NCI-H1048 (cell line): ENCODE measurements around the gene PHF3.
A peak's percentile ranks its signal among the peaks of the same experiment; 100 is the strongest.

Source experiments
- DNase-seq: peaks from one replicate; lab custom pipeline; 2025; lab: John Stamatoyannopoulos, UW

The PHF3 gene, protein sequence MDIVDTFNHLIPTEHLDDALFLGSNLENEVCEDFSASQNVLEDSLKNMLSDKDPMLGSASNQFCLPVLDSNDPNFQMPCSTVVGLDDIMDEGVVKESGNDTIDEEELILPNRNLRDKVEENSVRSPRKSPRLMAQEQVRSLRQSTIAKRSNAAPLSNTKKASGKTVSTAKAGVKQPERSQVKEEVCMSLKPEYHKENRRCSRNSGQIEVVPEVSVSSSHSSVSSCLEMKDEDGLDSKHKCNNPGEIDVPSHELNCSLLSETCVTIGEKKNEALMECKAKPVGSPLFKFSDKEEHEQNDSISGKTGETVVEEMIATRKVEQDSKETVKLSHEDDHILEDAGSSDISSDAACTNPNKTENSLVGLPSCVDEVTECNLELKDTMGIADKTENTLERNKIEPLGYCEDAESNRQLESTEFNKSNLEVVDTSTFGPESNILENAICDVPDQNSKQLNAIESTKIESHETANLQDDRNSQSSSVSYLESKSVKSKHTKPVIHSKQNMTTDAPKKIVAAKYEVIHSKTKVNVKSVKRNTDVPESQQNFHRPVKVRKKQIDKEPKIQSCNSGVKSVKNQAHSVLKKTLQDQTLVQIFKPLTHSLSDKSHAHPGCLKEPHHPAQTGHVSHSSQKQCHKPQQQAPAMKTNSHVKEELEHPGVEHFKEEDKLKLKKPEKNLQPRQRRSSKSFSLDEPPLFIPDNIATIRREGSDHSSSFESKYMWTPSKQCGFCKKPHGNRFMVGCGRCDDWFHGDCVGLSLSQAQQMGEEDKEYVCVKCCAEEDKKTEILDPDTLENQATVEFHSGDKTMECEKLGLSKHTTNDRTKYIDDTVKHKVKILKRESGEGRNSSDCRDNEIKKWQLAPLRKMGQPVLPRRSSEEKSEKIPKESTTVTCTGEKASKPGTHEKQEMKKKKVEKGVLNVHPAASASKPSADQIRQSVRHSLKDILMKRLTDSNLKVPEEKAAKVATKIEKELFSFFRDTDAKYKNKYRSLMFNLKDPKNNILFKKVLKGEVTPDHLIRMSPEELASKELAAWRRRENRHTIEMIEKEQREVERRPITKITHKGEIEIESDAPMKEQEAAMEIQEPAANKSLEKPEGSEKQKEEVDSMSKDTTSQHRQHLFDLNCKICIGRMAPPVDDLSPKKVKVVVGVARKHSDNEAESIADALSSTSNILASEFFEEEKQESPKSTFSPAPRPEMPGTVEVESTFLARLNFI (N-terminal part only)

DNA sequence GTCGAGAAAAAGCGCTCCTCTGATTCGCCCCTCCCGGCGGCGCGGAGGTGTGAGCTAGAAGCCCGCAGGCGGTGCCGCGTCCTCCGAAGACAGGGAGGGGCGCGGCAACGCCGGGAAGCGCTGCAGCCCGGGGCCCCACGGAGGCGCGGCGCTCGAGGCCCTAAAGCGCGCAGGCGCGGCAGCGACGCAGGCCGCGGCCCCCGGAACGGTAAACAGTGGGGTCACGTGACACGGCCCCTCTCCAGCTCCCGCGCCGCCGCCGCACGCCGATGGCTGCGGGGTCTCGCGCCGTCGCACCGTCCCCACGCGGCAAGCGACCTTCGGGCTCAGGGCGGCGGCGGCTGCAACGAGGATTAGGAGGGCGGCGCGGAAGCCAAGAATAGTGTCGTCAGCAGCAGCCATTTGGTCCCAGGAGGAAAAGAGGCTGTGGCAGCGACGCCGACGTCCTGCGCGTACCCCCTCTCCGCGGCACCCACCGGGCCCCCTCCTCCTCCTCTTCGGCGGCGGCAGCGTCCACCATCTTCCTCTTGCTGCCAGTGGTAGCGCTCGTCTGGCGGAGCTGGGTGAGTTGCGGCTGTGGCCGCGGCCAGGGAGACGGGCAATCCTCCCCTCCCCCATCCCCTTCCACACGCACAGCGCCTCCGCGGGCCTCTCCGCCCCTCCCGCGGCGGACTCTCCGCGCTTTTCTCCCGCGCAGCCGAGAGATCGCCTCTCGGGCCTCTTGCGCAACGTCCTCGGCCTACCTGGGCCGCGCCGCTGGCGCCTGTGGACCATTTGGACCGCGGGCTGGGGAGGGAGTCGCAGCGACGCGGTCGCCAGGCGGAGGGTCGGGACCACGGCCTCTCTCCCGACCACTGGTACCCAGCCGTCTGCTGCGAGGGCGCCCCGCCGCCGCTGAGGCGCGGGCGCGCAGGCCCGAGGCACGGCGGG lies at the start of gene PHF3:
PHF3 (plus strand) TSS at position 215 of the 930 bp plus-strand sequence. CDS start 10,750 bp downstream, outside the sequence.
- peak; percentile 79 for DNase-seq

DNA sequence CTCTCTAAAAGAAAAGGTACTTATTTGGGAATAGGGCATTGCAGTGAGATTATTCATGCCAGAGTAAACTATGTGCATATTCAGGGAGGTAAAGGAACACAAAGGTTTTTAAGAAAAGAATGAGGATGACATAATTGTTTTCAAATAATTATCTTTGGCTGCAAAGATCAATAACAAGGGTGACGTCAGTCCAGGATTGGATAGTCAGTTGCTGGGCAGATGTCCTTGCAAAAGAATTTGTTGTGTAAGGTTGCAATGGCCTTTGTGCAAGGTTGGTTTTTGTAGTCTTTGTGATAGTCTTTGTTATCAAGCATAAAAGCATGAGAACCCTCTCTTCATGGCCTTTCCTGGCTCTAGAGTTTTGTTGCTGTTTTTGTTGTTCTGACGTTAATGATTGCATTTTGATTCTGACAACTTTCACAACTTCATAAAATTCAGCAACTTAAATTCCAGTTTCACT lies 45.6 kb upstream of the PHF3 start:
- no peak for DNase-seq

DNA sequence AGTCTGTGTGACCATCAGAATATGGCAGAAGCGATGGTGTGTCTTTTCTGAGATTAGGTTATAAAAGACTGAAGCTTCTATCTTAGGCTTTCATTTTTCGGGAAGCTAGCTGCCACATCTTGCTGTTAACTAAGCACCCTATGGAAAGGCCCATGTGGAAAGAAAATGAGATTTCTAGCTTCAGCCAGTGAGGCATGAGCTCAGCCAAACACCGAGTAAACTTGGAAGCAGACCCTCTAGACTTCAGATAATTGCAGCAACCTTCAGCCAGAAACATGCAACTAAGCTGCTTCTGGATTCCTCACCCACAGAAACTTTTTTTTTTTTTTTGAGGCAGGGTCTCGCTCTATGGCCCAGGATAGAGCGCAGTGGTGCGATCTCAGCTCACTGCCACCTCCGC lies 42.7 kb upstream of the PHF3 start:
- DNase-seq = no peak

DNA sequence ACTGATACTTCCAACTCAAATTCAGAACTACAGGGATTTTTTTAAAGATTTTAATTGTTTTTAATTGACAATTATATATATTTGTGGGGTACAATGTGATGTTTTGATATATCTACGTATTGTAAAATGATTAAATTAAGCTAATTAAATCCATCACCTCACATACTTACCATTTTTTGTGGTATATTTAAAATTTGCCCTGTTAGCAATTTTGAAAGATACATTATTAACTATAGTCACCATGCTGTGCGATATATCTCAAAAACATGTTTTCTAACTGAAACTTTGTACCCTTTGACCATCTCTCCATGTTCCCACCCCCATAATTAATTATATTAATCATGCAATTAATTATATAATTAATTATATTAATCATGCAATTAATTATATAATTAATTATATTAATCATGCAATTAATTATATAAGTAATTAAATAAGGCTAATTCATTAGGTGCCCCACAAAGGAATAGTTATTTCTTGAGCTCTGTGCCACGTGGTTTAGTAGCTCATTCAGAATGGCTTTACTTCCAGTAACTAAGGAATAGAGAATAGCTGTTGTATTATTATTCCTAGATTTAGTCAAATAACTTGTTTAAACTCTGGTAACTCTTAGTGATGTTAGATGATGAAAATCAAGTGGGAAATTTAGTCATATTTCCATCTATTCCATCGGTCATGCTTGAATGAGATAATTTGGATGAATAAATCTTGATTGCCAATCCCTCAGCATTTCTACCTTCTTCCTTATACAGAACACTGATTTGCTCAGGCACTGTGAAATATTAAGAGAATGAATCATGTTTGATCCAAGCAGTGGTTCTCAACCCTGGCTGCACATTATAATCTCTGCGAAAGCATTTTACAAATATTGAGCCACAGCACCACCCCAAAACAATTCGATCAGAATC lies 38.2 kb upstream of the PHF3 start:
- DNase-seq = no peak

DNA sequence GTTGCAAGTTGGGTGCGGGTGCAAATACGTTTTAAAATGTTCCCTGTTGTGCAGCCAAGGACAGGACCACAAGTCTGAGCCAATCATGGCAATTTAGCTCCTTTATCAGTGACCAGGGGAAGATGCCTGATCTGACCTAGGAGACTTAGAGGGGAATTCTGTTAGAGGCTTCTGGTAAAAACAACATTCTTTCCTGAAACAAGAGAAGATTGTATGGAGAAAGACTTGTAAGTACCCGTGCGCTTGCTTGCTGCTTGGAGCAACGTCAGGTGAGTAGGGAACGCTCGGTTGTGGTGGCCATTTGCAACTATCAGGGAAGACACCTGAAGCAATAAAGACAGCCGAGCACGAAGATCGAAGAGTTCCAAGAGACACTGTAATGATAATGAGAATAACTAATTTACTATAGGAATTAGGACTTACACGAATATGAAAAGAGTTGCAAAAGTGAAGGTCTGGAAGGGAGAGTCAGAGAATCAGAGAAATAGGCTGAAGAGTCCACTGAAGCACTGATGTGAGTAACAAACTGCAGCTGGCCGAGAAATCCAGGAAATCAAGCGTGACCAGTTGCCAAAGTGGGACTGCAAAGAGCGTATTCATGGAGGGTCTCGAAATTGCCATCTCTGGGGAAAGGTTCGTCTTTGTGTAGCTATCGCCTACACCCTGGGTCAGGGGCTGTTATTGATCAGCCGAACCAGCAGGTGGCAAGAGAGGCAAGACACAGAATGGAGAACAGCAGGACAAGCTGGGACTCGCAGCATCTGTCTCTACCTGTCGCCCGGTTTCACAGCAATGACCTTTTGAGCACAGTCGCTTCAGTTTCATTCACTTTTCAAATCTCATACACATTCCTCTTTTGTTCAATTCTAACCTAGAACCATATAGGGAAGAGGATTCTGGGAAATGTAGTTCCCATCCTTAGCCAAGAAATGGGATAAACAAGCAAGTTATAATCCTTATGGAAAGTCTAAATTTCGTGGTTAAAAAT lies 37.3 kb upstream of the PHF3 start:
- DNase-seq = peak; percentile 42

DNA sequence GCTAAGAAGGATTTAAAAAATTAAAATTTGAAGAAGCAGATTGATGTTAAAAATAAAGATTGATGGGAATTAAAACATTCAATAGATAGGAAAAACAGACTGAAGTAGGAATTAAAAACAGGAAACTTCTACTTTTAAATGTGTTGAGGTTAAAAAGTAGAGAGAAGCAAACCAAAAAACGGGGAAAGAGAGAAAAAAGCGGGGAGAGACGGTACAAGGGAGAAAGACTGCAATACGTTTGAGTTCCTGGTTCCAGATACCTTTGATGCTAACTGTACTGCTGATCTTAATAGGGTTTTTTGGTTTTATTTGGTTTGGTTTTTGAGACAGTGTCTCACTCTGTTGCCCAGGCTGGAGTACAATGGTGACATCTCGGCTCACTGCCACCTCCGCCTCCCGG lies 36.4 kb upstream of the PHF3 start:
- DNase-seq = no peak

DNA sequence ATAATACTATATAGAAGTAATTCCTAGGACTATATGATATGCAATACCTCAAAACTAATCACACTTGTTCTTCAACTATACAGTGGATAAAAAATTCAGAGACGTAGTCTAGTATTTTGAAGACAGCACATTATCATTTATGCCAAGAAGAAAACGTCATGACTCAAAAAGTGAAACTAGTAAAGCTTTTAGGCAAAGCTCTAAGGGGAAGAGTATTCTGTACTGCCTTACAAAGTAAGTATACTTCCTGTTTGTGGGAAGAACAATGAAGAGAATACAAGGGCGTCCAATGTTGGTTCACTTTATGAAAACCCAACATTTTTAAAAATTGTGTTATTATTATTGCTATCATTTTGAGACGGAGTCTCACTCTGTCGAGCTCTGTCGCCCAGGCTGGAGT lies 35.5 kb upstream of the PHF3 start:
- no peak for DNase-seq

DNA sequence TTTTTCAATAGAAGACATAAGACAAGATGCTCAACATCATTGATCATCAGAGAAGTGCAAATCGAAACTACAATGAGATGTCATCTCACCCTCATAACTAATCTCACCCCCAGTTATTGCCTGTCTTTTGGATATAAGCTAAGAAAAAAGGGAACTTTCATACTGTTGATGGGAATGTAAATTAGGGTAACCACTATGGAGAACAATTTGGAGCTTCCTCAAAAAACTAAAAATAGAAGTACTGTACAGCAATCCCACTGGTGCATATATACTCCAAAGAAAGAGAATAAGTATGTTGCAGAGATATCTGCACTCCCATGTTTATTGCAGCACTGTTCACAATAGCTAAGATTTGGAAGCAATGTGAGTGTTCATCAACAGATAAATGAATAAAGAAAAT lies 26.4 kb upstream of the PHF3 start:
- DNase-seq = no peak

DNA sequence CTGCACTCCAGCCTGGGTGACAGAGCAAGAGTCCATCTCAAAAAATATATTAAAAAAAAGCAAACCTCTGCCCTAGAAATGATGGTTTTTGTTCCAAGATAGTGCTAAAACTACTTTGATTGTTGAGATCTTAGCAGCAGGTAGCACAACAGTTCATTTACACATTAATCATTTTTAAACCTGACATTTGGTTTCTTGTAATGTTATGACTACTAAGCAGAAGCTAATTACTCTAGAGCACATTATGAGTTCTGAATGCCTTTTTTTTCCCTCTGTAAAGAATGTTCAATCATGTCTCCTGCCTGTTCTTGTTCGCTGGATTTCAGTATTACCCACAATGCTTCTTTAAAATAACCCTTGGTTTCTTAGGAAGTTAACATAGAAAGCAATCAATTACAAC lies 24.7 kb upstream of the PHF3 start:
- no peak for DNase-seq

DNA sequence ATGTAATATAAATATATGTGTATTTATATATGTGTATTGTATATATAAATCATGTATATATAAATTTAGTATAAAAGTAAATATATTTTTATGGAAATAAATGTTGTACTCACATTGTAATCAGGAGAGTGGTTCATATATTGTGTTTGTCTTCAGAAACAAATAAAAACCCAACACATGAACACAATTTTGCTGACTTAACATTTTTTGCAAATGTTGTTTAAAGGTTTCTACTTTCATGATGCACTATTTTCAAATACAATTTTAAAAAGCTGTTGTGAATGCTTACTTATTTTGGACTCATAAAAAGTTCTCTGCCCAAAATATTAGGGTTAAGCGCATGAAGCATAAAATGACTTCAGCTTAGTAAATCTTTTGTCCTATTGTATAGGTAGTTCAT lies 24.0 kb upstream of the PHF3 start:
- no peak for DNase-seq

DNA sequence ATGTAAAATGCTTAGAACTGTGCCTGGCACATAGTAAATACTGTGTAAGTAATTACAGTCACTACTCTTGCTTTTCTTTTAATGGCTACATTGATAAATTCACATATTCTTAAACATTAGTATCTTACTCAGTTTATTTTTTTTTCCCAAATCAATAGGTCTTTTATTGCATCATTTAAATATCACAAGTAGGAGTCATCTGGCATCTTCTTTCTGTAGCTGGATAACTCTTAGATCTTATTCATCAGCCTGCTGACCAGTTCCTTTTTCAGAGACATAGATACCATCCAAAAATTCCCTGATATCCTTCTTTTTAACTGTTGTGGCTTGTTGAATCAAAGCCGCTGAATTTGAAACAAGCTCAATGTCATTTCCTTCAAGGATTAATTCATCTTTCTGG lies 20.0 kb upstream of the PHF3 start:
- no peak for DNase-seq

DNA sequence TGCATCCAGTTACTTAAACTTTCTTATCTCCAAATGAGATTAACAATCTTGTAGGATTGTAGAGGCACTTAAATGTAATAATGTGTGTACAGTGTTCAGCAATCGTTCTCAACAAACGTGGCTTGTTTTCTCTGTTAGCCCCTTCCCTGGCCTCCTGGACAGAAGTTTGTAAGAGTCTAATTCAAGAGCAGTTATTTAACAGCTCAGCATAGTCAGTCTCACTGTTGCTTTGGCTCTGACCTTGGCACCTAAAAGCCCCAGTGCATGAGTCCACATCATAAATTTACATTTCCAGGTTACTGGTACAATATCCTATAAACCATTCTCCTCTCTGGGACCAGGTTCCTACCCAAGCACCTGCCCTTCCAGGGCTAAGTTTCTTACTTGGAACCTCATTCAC lies 11.5 kb upstream of the PHF3 start:
- no peak for DNase-seq

DNA sequence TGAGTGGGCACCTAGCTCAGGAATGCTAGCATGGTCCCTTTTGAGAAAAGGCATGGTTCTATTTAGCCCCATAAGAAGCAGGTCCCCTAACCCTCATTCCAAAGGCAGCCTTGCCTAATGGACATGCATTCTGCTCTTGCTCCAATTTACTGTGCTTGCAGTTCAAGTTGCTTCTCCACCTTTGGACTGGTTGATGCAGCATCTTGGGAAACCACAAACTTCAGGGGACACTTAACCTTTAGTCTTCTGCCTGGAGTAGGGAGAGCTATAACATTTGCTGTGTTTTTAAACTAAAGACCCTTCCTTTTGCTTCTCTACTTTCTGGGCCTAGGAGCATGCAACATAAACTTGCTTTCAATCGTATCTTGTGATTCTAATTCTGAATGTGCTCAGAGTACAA lies 5.1 kb upstream of the PHF3 start:
- DNase-seq = no peak

DNA sequence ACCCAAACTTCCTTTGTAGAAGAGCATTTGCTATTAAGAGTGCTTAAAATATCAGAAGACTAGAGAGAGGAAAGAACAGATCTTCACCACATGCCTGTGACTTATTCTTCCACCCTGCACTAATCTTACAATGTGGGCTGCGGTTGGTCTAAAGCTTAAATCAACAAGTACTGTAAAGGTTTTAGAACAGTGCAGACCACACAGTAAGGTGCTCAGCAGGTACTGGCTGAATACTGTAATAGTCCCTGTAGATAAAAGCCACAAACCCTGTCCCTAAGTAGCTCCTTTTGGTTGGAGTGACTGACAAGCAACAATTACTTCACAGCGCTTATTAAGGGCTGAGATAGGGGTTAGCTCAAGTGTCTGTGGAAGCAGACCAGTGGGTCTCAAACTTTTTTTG lies 972 bp upstream of the PHF3 start:
- no peak for DNase-seq

DNA sequence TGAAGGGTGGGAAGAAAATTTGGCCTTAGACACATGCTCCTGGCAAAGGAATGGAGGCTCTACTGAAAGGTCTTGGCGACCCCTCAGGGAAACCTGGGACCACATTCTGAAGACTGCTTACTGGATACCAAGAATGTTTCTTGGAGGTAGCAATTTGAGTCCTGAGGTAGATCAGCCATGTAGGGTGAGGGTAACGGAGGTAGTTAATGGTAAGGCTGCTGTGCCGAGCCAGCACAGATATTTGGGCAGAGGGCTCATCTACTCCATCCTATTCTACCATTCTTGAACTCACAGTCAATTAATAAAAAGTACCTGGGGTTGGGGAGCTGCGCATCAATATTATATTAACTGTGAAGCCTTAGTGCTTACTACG lies 401 bp upstream of the PHF3 start:
- no peak for DNase-seq

DNA sequence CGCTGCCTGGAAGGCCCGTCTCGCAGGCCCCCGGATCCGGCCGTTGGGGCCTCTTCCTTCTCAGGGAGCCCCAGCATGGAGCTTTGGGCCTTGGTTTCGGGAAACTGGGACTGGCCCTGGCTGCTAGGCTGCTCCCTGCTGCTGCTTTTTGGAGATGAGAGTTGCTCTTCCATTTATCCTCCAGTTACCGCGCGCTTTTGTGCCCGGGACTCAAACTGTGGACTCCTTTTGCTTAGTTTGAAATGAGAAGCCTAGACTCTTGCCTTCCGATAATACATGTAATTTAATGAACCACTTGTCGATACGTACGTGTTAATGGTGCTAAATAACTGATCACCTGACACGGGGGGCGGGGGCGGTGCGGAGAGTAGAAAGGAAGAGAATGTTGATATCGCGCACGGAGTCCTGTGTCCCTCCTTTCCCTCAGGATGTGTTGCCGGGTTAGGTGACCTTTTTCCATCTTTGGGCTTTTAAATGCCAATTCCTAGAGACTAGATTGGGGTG lies 968 bp downstream of the PHF3 start:
- no peak for DNase-seq

DNA sequence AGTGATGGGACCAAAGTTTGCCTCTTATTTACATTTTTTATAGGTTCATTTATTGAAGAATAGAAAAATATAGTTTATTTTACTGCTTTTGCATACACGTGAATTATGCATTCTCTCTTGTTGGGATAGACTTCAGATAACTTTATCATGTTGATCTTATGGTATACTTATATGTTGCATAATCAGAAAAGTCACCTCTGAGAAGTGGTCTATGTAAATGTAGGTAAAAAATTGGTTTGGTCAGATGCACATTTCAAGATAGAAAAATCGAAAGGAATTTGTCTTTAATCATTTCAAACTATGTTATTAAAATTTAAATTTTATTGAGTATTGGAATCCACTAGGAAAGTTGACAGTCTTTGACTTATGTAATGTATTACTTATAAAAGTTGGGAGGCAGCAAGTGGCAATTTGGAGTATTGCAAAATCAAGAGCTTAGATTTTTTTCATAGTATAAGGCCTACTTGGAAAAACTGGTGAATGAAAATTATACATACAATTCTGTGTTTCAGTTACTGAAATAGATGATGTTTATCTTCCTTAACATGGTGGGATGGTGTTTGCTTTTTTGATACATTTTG lies 2.4 kb downstream of the PHF3 start:
- no peak for DNase-seq

DNA sequence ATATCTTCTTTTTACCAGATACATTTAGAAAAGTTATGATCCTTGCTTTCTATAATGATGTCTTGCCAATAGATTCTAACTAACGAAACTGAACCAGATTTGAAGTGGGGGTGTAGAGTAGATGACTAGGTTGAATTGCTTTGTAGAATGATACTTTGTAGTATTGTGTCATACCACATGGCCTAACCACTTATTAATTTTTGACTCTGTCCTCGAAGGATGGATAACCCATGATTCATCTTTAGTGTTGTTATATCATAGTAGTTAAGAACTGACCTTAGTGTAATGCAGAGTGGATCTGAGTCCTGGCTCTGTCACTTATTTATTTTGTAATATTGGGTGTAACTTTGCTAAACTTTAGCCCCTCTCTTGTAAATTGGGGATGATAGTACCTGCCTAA lies 4.5 kb downstream of the PHF3 start:
- DNase-seq = no peak

DNA sequence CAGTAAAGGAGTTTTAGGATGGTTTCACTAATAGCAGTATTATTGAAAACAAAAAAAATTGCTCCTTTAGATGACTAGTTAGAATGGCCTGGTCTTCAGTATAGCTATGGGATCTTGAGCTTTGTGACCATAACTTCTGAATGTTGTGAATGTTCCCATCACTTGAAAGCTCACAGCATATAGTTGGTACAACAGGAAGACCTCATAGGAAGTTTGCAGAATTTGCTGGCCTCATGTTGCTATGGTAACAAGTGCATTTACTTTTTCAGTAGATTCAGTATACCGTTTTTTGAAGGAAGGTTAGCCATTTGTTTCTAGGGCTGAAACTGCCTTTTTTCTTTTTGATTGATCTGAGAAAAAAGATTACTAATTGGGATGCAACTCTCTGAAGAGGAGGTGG lies 8.3 kb downstream of the PHF3 start:
- DNase-seq = no peak
